Retinal pigment epithelial cell (primary cell): Measurements from ENCODE around the gene CYP4A22.
"Not testable (repeated sequence)": the region's sequence is repeated elsewhere in the genome, so short reads cannot be mapped to it uniquely, and the experiment has no call there.

Source experiments
- DNase-seq: peaks from one replicate; pipeline ENCODE4 v3.0.0-alpha.2; 2010; ENCODE audit warnings: low read depth
- H3K4me3 ChIP-seq: 2 replicates; pipeline ENCODE4 v1.5.1; 2011; ENCODE audit warnings: mild to moderate bottlenecking, low read length, control low read depth, moderate library complexity
- TF ChIP-seq, protein P1 (sequence below): conservative IDR thresholded peaks from 2 replicates; pipeline ENCODE4 v1.5.1; 2011; ENCODE audit warnings: low read depth, low read length, control low read depth, inconsistent platforms

Gene CYP4A22

DNA sequence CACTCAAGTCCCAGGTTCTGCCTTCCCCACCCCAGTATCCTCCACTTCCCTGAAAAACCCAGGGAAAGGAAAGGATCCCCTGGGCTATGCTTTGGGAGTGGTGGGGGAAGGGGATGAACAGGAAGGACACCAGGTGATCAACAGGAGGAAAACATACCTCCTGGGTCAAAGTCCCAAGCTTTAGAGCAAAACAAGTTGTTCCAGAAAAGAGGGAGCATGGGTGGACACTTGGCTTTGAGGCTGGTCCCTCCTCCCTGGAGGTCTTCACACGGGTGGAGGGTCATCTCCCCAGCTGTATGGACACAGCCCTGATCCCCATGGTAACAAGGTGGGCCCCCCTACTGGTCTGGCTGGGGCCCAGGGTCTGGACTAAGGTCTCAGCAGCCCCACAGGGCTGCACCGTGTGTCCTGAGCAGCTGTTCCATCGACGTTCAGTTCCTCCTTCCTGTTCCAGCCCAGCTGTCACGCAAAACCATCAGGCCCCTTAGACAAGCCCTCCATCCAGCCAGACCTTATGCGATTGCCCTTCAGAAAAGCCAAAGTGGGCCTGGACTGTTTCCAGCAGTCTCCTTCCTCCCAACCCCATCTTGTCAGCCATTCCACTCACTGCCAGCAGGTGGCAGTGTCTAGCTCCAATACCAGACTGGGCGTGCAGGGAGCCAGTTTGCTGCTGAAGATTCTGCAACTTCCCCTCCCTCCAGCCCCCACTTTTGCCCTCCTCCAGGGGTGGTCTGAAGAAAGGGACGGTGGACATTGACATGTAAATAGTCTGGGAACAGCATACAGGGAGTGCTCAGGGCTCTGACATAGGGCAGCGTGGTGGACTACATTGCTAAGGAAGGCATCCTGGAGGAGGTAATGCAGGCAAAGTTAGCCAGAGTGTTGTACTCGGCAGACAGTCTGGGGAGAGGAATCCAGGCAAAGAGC lies 55.5 kb downstream of the CYP4A22 start:
- no peak for DNase-seq
- TF ChIP-seq, protein P1, sequence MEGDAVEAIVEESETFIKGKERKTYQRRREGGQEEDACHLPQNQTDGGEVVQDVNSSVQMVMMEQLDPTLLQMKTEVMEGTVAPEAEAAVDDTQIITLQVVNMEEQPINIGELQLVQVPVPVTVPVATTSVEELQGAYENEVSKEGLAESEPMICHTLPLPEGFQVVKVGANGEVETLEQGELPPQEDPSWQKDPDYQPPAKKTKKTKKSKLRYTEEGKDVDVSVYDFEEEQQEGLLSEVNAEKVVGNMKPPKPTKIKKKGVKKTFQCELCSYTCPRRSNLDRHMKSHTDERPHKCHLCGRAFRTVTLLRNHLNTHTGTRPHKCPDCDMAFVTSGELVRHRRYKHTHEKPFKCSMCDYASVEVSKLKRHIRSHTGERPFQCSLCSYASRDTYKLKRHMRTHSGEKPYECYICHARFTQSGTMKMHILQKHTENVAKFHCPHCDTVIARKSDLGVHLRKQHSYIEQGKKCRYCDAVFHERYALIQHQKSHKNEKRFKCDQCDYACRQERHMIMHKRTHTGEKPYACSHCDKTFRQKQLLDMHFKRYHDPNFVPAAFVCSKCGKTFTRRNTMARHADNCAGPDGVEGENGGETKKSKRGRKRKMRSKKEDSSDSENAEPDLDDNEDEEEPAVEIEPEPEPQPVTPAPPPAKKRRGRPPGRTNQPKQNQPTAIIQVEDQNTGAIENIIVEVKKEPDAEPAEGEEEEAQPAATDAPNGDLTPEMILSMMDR = peak; percentile 99
- H3K4me3 ChIP-seq = no peak overlapping the region

GRCh38 chr1:47193496-47193895 lies 56.3 kb downstream of the CYP4A22 start:
- DNase-seq = not testable (repeated sequence)

GRCh38 chr1:47194311-47194710 lies 57.1 kb downstream of the CYP4A22 start:
- TF ChIP-seq, protein P1 = no peak
- H3K4me3 ChIP-seq = no peak overlapping the region
- DNase-seq = no peak

More at GRCh38 chr1:47193496-47193895, 56.3 kb downstream of the CYP4A22 start:
- H3K4me3 ChIP-seq = not testable (repeated sequence)

GRCh38 chr1:47195981-47196380 lies 58.7 kb downstream of the CYP4A22 start:
- DNase-seq, H3K4me3 ChIP-seq: not testable (repeated sequence)

- TF ChIP-seq, protein P1 = no peak
- H3K4me3 ChIP-seq = no peak overlapping the region
- DNase-seq = no peak
Measured at GRCh38 chr1:47196622-47197021, 59.4 kb downstream of the CYP4A22 start.

GRCh38 chr1:47198214-47198613 lies 61.0 kb downstream of the CYP4A22 start:
- DNase-seq = no peak
- TF ChIP-seq, protein P1 = no peak
- H3K4me3 ChIP-seq = no peak overlapping the region
